GM12891 (cell line): ENCODE measurements around the gene HEBP1.

Experiments
- PAX5 ChIP-seq: IDR thresholded peaks from 2 replicates; pipeline ENCODE4 v1.6.1; 2011; ENCODE audit warnings: low read length, moderate library complexity, mild to moderate bottlenecking; ENCODE audit not compliant: insufficient read depth, severe bottlenecking
- POLR2A ChIP-seq: IDR thresholded peaks from 2 replicates; pipeline ENCODE4 v1.6.1; 2011; ENCODE audit warnings: low read depth, low read length, control low read depth
- POLR2AphosphoS5 ChIP-seq: IDR thresholded peaks from 2 replicates; pipeline ENCODE4 v1.6.1; 2011; ENCODE audit warnings: low read depth, low read length, control low read depth
- POU2F2 ChIP-seq: IDR thresholded peaks from 2 replicates; pipeline ENCODE4 v1.6.1; 2011; ENCODE audit warnings: low read depth, mild to moderate bottlenecking, control low read depth, low read length, moderate library complexity
- SPI1 ChIP-seq: IDR thresholded peaks from 2 replicates; pipeline ENCODE4 v1.6.1; 2011; ENCODE audit warnings: low read depth, low read length, control low read depth
- TAF1 ChIP-seq: IDR thresholded peaks from 2 replicates; pipeline ENCODE4 v1.6.1; 2011; ENCODE audit warnings: low read depth, low read length, control low read depth

- TF ChIP-seq TAF1 (no peak), POLR2A (no peak), POLR2AphosphoS5 (no peak), SPI1 (no peak), PAX5 (no peak), POU2F2 (no peak)
These were observed at the start of gene HEBP1 for GRCh38 chr12:12999959-13000615.
